NCI-H82 treated with DMSO at 0.1 percent for 48 hours (cell line): ENCODE data around the gene ESF1.

Source experiments
- DNase-seq: peaks from one replicate; lab custom pipeline; 2025; ENCODE audit not compliant: unreplicated experiment; lab: John Stamatoyannopoulos, UW

Gene ESF1

GRCh38 chr20:13684566-13685222 lies 100.0 kb downstream of the ESF1 start:
- DNase-seq: no peak

GRCh38 chr20:13683833-13684232 lies 100.9 kb downstream of the ESF1 start:
- no peak for DNase-seq

GRCh38 chr20:13681248-13682125 lies 103.2 kb downstream of the ESF1 start:
- DNase-seq: no peak

GRCh38 chr20:13678944-13679343 lies 105.8 kb downstream of the ESF1 start:
- DNase-seq: no peak

- DNase-seq: no peak
Measured at GRCh38 chr20:13677241-13677640, 107.5 kb downstream of the ESF1 start.

- DNase-seq: no peak
Measured at GRCh38 chr20:13676682-13677081, 108.0 kb downstream of the ESF1 start.

- no peak for DNase-seq
Measured at GRCh38 chr20:13672690-13673089, 112.0 kb downstream of the ESF1 start.

GRCh38 chr20:13671916-13672378 lies 112.8 kb downstream of the ESF1 start:
- no peak for DNase-seq

- no peak for DNase-seq
Measured at GRCh38 chr20:13671512-13671911, 113.2 kb downstream of the ESF1 start.

GRCh38 chr20:13670160-13670559 lies 114.6 kb downstream of the ESF1 start:
- DNase-seq: no peak

- no peak for DNase-seq
Measured at GRCh38 chr20:13665709-13666395, 118.9 kb downstream of the ESF1 start.
